Keratinocyte (primary cell): ENCODE data around the gene NUP85. TPM values are rescaled to one million over a fixed set of nuclear protein-coding genes. Genes with fewer than 3 reads are reported as not detected.
A peak's percentile ranks its signal among the peaks of the same experiment; 100 is the strongest.

ENCODE experiments used
- DNase-seq: peaks from one replicate; pipeline ENCODE4 v3.0.0-alpha.2; 2011; ENCODE audit warnings: low read depth, missing footprints, low spot score
- FAIRE-seq: peaks from 2 replicates; lab custom pipeline; 2011; peaks lifted over from hg19 to GRCh38; lab: Jason Lieb, UNC
- H2AFZ ChIP-seq: 2 replicates; pipeline ENCODE4 v1.6.0; 2012; ENCODE audit warnings: low read length, control low read depth, inconsistent platforms; ENCODE audit not compliant: control insufficient read depth
- H3K27ac ChIP-seq: 2 replicates; pipeline ENCODE4 v1.5.1; 2011; ENCODE audit warnings: low read length; ENCODE audit not compliant: control insufficient read depth, insufficient read depth
- H3K27me3 ChIP-seq: 3 replicates; pipeline ENCODE4 v1.6.0; 2011; ENCODE audit warnings: low read length; ENCODE audit not compliant: control insufficient read depth, insufficient read depth; ENCODE audit errors: extremely low read depth
- H3K36me3 ChIP-seq, 2 experiments: 2 replicates in 1 of 2; 3 replicates in 1 of 2; pipeline ENCODE4 v1.5.1; 2011; ENCODE audit warnings: low read length in 2 of 2, mild to moderate bottlenecking in 1 of 2; ENCODE audit not compliant: control insufficient read depth in 2 of 2, insufficient read depth in 2 of 2; ENCODE audit errors: extremely low read depth in 1 of 2
- H3K4me1 ChIP-seq: 3 replicates; pipeline ENCODE4 v1.5.1; 2011; ENCODE audit warnings: low read length; ENCODE audit not compliant: control insufficient read depth, insufficient read depth; ENCODE audit errors: extremely low read depth
- H3K4me2 ChIP-seq: 3 replicates; pipeline ENCODE4 v1.6.0; 2011; ENCODE audit warnings: low read depth, low read length; ENCODE audit not compliant: control insufficient read depth, insufficient read depth; ENCODE audit errors: extremely low read depth
- H3K4me3 ChIP-seq, 3 experiments: fragments of 200-600 bp in 1 of 3; sonication (generic) in 1 of 3; 2 replicates in 2 of 3; 3 replicates in 1 of 3; pipeline ENCODE4 v1.5.1; 2011 to 2016; ENCODE audit warnings: low read length in 3 of 3, mild to moderate bottlenecking in 3 of 3, control low read depth in 2 of 3, inconsistent platforms in 1 of 3, low read depth in 1 of 3, mixed read lengths in 1 of 3, mixed run types in 1 of 3, moderate library complexity in 1 of 3; ENCODE audit not compliant: control insufficient read depth in 2 of 3, insufficient read depth in 2 of 3; ENCODE audit errors: extremely low read depth in 1 of 3
- H3K79me2 ChIP-seq: 2 replicates; pipeline ENCODE4 v1.6.0; 2012; ENCODE audit warnings: low read length; ENCODE audit not compliant: control insufficient read depth, insufficient read depth
- H3K9ac ChIP-seq: 3 replicates; pipeline ENCODE4 v1.6.0; 2011; ENCODE audit warnings: low read length; ENCODE audit not compliant: control insufficient read depth, insufficient read depth; ENCODE audit errors: extremely low read depth
- H3K9me1 ChIP-seq: 3 replicates; pipeline ENCODE4 v1.6.0; 2011; ENCODE audit warnings: low read length; ENCODE audit not compliant: control insufficient read depth, insufficient read depth; ENCODE audit errors: extremely low read depth
- H3K9me3 ChIP-seq: 2 replicates; pipeline ENCODE4 v1.5.1; 2012; ENCODE audit warnings: low read depth, low read length; ENCODE audit not compliant: control insufficient read depth
- H4K20me1 ChIP-seq: 3 replicates; pipeline ENCODE4 v1.6.0; 2011; ENCODE audit warnings: low read length; ENCODE audit not compliant: control insufficient read depth, insufficient read depth; ENCODE audit errors: extremely low read depth
- CTCF ChIP-seq, 3 experiments: IDR thresholded peaks in 1 of 3; conservative IDR thresholded peaks in 1 of 3; optimal IDR thresholded peaks in 1 of 3; 2 replicates in 2 of 3; 3 replicates in 1 of 3; pipeline versions ENCODE3 to v1.5.1; 2011; ENCODE audit warnings: low read length in 3 of 3, mild to moderate bottlenecking in 3 of 3, moderate library complexity in 2 of 3, control low read depth in 1 of 3, inconsistent platforms in 1 of 3; ENCODE audit not compliant: insufficient read depth in 2 of 3; ENCODE audit errors: extremely low read depth in 1 of 3
- EZH2 ChIP-seq: IDR thresholded peaks from one replicate; pipeline ENCODE4 v1.6.1; 2012; ENCODE audit warnings: inconsistent platforms, mild to moderate bottlenecking, low read length, moderate library complexity
- dilution Hi-C: fragments of 300-500 bp; cut with MboI; formaldehyde crosslinking; loops from one replicate; pipeline ENCODE4 v1.7.0; 2020; ENCODE audit warnings: low sequenced_read_pairs; ENCODE audit not compliant: extremely low pct_ligation_motif_present
- polyA plus RNA-seq, 5 experiments: library from polyadenylated mRNA; depleted of rRNA in 3 of 5; stranded (reverse) in 3 of 5; stranded (forward) in 1 of 5; unstranded in 1 of 5; fragments of >200 nt; gene quantifications; 1 replicate in 1 of 5; 2 replicates in 3 of 5; 3 replicates in 1 of 5; pipeline versions ENCODE4 v1.2.1 to v1.2.3, GENCODE V29; 2011 to 2012; ENCODE audit warnings: missing spikeins in 2 of 5, low read depth in 1 of 5, low replicate concordance in 1 of 5

Gene NUP85
- polyA plus RNA-seq, 1 donor (not counting 4 experiments of a cell fraction or from before 2014, with no cell fraction given): 64.4 TPM

- H3K27ac ChIP-seq: no peak overlapping the region
- dilution Hi-C loops: no loop called here
- no peaks in the 10 kb centered on the region for H3K9me1 ChIP-seq
- TF ChIP-seq CTCF (optimal IDR thresholded peaks at IDR 0.05 in 1 of 3, IDR thresholded peaks at IDR 0.05 in 1 of 3, conservative IDR thresholded peaks at IDR 0.05 in 1 of 3; ENCODE audit: extremely low read depth in 1 of 3, insufficient read depth in 2 of 3, low read length in 3 of 3) (peak; percentile 85 to 92 (median 91)), EZH2 (no peak)
- no peaks in the 10 kb centered on the region for H3K27me3 ChIP-seq
- peaks cover 58 to 75% of the 10 kb centered on the region in 2 experiments for H3K36me3 ChIP-seq
- H4K20me1 ChIP-seq: peaks cover 9% of the 10 kb centered on the region
- no peaks in the 10 kb centered on the region for H3K79me2 ChIP-seq
- FAIRE-seq (peak; percentile 17), DNase-seq (peak; percentile 15)
- H3K9me3 ChIP-seq: no peaks in the 10 kb centered on the region
- H2AFZ ChIP-seq: no peak overlapping the region
- H3K4me1 ChIP-seq: no peaks in the 10 kb centered on the region
- H3K4me3 ChIP-seq: no peak overlapping the region
- no peak overlapping the region for H3K4me2 ChIP-seq
- H3K9ac ChIP-seq: no peak overlapping the region
Measured at GRCh38 chr17:75238684-75239191, 33.3 kb downstream of the NUP85 start.

GRCh38 chr17:75239214-75239613, 33.7 kb downstream of the NUP85 start:
- TF ChIP-seq CTCF (optimal IDR thresholded peaks at IDR 0.05 in 1 of 3, IDR thresholded peaks at IDR 0.05 in 1 of 3, conservative IDR thresholded peaks at IDR 0.05 in 1 of 3; ENCODE audit: extremely low read depth in 1 of 3, insufficient read depth in 2 of 3, low read length in 3 of 3): no peak
- no peak for TF ChIP-seq EZH2
- H3K36me3 ChIP-seq: peaks cover 60 to 79% of the 10 kb centered on the region in 2 experiments
- dilution Hi-C loops: no loop called here

More at GRCh38 chr17:75239214-75239613, 33.7 kb downstream of the NUP85 start:
- Histone ChIP-seq H3K4me1 (no peaks in the 10 kb centered on the region), H3K4me3 (no peak overlapping the region), H3K27ac (no peak overlapping the region), H3K79me2 (no peaks in the 10 kb centered on the region), H3K4me2 (no peak overlapping the region), H3K9ac (no peak overlapping the region), H3K9me1 (no peaks in the 10 kb centered on the region), H3K27me3 (no peaks in the 10 kb centered on the region), H2AFZ (no peak overlapping the region), H4K20me1 (peaks cover 9% of the 10 kb centered on the region), H3K9me3 (no peaks in the 10 kb centered on the region)
- DNase-seq: no peak
- FAIRE-seq: no peak
